HG02973 (cell line): ENCODE results near the gene LRRC28.

Experiments used
- ATAC-seq: cut with Tn5 transposase; IDR thresholded peaks from one replicate; pipeline ENCODE4 v1.9.1; 2021; ENCODE audit warnings: moderate library complexity; ENCODE audit not compliant: unreplicated experiment

The LRRC28 gene

GRCh38 chr15:99249270-99249841 is 1.9 kb upstream of the LRRC28 start, which contains the start of gene TTC23:
Gene TTC23 (minus strand): TSS chr15:99249581. CDS start chr15:99228712, 20,869 bp downstream.
- no peak for ATAC-seq

DNA sequence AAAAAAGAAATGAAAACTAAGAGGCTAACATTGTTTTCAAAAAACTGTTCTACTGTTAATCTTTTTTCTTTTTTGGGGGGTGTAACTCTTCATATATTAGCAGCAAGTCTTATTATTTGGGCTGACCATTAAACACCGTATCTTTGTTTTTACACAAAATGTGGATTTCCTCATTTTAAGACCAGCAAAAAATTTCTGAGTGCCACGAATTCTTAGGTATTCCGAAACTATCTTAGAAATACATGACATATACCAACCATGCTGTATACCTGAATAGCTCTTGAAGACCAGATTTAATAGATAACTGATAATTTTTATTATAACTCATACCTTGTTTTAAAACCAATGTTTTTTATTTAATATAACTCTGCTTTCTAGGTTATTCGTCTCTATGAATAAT is 1.3 kb upstream of the LRRC28 start:
- ATAC-seq, result no peak

DNA sequence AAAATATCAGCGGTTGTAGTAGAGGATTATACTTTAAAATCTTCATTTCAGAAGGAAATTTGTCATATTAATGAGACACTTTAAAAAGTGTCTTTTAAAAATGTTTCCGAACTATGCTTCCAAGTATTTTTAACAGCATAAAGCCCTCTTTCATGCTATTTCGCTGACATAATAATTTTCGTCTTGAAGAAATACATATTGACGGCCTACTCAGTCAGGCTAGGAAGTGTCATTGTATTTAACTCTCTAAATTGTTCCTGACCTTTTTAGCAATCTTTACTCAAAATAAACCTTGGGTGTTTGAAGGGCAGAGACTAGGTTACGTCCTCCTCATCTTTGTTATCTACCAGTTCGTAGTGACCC is 806 bp upstream of the LRRC28 start:
- ATAC-seq, result no peak

GRCh38 chr15:99252326-99252725 is 1.0 kb downstream of the LRRC28 start:
- ATAC-seq, result no peak

- no peak for ATAC-seq
These were observed 2.3 kb downstream of the LRRC28 start for GRCh38 chr15:99253381-99254090.

DNA sequence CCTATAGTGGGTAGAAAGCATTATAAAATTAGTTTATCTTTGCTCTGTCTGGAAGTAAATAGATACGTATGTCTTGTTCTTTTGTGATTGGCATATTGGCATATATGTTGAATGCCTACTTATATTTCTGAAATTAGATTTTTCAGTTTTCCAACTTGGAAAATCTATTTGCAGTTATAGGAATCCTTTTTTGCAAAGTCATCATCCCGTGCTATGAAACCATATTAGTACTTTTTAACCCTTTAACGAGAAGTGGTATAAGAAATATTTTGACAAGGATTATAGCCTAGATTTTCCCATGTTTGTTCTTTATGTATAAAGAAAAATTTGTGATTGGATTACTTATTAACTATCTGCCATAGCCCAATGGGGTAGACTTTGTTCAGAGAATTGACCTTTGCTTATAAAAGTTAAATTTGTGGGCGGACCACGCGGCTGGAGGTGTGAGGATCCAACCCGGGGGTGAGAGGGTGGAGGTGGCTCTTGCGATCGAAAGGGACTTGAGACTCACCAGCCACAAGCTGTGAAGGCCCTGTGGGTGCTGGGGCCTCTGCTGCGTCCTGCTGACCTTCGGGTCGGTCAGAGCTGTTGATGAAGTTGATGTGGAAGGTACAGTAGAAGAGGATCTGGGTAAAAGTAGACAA is 5.9 kb downstream of the LRRC28 start:
- no peak for ATAC-seq

GRCh38 chr15:99264125-99264524 is 12.8 kb downstream of the LRRC28 start:
- no peak for ATAC-seq

DNA sequence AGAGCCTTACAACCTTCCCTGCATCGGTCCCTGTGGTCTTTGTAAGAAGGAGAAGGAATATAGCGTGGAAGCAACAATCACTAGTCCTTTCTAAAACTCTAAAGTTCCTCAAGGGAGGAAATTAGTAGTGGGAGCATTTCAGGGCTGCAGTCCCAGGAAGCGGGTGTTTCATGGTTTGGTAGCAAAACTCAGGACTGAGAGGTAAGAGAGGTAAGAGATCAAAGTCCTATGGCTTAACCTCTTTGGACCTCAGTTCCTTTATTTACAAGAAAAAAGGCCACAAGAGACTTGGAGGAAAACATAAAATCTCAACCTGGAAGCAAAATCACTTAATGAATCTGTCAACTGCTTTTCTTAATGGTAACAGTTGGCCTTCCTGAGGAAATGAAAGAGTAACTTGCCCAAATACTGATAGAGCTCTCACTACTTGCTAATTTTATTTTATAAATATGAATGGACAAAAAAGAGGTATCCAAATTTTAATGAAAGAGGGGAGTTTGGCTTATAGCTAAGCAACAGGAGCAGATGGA is 14.3 kb downstream of the LRRC28 start:
- no peak for ATAC-seq

- no peak for ATAC-seq
These were observed 16.7 kb downstream of the LRRC28 start for GRCh38 chr15:99267957-99268356.

DNA sequence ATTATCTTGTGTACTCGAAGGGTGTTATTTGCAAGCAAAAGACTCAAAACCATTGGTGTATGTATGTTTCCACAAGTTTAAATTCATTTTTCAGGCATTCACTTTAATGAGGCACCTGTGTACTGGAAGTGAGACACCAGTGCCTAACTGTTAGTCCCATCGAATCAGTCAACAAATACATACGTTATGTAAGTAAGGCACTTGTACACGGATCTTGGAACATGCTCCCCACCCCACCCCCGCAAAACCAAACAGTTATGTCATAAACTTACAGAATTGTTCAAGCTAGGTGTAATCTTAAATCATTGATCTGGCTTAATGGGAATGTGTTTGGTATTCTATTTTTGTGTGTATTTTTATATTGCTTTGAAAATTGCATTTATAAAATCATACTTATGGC is 17.1 kb downstream of the LRRC28 start:
- ATAC-seq, result no peak

DNA sequence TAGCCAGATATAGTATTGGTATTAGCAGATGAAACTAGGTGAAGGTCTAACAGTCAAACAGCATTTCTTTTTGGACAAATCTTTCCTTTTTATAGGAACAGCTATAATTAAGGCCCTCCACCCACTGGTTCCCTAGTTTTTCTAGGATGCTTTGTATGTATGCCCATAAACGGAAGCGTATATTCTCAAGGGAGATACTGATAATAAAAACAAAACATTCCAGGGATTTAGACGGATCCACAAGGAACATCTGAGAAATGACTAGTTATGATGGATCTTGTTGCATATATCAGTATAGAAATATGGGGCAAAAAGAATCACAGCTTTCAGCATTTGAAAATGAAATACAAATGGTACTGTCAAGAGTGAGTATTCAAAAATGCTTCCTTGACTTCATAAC is 22.5 kb downstream of the LRRC28 start:
- ATAC-seq, result no peak

DNA sequence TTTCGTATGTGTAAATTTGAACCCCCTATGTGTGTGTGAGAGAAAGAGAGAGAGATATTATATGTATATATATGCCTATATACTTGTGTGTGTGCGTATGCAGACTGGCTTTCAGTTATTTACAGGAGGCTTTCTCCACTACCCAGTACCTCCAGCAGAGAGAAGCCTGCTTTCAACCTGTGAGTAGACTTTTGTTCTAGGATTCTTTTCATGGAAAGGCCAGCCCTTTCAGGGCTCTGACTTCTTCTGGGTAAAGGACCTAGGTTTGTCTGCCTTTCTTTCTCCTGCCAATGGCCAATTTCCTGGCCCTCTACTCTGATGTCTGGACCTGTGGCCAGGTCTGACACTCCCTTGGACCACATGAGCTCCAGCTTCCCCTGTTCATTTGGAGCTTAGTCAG is 23.8 kb downstream of the LRRC28 start:
- no peak for ATAC-seq

GRCh38 chr15:99275525-99276128 is 24.3 kb downstream of the LRRC28 start:
- no peak for ATAC-seq

GRCh38 chr15:99279290-99279689 is 28.0 kb downstream of the LRRC28 start:
- ATAC-seq, result no peak

- no peak for ATAC-seq
These were observed 28.5 kb downstream of the LRRC28 start for GRCh38 chr15:99279827-99280226.

DNA sequence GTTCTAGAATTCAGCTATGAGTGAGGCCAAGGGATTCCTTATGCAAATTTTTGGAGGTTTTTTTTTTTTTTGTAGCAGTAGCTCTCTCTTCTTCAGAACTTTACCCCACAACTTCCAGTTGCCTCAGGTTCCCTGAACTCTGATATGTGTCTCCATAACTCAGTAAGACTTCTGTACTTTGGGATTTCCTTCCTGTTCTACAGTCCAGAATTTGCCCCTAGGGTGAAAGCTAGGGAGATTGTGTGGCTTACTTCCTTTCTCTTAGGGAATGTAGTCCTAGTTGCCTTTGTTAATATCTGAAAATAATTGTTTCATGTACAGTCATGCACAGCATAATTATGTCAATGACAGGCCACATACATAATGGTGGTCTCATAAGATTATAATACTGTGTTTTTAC is 30.8 kb downstream of the LRRC28 start:
- no peak for ATAC-seq

DNA sequence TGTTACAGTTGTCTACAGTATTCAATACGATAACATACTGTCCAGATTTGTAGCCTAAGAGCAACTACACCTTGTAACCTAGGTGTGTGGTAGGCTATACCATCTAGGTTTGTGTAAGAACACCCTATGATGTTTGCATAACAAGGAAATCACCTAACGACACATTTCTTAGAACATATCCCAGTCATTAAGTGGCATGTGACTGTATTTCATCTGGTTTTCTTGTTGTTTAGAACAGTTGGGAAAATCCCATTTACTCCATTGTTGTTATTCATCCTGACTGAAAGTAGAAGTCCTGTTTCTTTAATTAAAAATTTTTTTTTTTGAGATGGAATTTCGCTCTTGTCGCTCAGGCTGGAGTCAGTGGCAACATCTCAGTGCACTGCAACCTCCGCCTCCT is 31.3 kb downstream of the LRRC28 start:
- no peak for ATAC-seq

GRCh38 chr15:99283717-99284116 is 32.4 kb downstream of the LRRC28 start:
- no peak for ATAC-seq

- ATAC-seq, result no peak
These were observed 40.4 kb downstream of the LRRC28 start for GRCh38 chr15:99291643-99292042.

GRCh38 chr15:99295840-99296239 is 44.6 kb downstream of the LRRC28 start:
- ATAC-seq, result no peak

GRCh38 chr15:99296386-99296785 is 45.1 kb downstream of the LRRC28 start:
- ATAC-seq, result no peak

- no peak for ATAC-seq
These were observed 52.6 kb downstream of the LRRC28 start for GRCh38 chr15:99303907-99304306.
